Natural killer cell (primary cell): ENCODE measurements around the gene PPP4R1. TPM values are rescaled to one million over a fixed set of nuclear protein-coding genes. Genes with fewer than 3 reads are reported as not detected.

Source experiments
- ATAC-seq, 3 donors: fragments of 150-1000 bp in 2 of 3; fragments of 200-7000 bp in 1 of 3; cut with Tn5 transposase; 1 replicate in 1 of 3; 2 replicates in 2 of 3; pipeline ENCODE4 v1.10.0; 2021; ENCODE audit warnings: mild to moderate bottlenecking in 2 of 3, moderate library complexity in 2 of 3
- DNase-seq, 2 donors: peaks; one replicate each; pipeline versions ENCODE4 v3.0.0 to v3.0.0-alpha.2; 2013 to 2021; ENCODE audit warnings: mixed read lengths in 1 of 2
- H3K27ac ChIP-seq: one replicate; pipeline ENCODE4 v1.5.1; 2013; ENCODE audit warnings: mild to moderate bottlenecking, low read length
- H3K27me3 ChIP-seq: one replicate; pipeline ENCODE4 v1.6.1; 2013; ENCODE audit warnings: low read length; ENCODE audit not compliant: control insufficient read depth, insufficient read depth
- H3K36me3 ChIP-seq: one replicate; pipeline ENCODE4 v1.6.1; 2013; ENCODE audit warnings: low read length; ENCODE audit not compliant: control insufficient read depth, insufficient read depth
- H3K4me1 ChIP-seq: one replicate; pipeline ENCODE4 v1.6.1; 2013; ENCODE audit warnings: low read length; ENCODE audit not compliant: control insufficient read depth, insufficient read depth
- H3K4me3 ChIP-seq: one replicate; pipeline ENCODE4 v1.5.1; 2013; ENCODE audit warnings: low read length
- H3K9me3 ChIP-seq: one replicate; pipeline ENCODE4 v1.6.1; 2013; ENCODE audit warnings: low read length; ENCODE audit not compliant: control insufficient read depth, insufficient read depth
- H3K27ac Mint-ChIP-seq, 2 donors: one replicate each; pipeline ENCODE4 v1.8.0; 2022; ENCODE audit warnings: mild to moderate bottlenecking in 2 of 2, mixed read lengths in 2 of 2, moderate library complexity in 1 of 2
- H3K27me3 Mint-ChIP-seq, 2 donors: one replicate each; pipeline ENCODE4 v1.8.0; 2022; ENCODE audit warnings: low read depth in 2 of 2, mixed read lengths in 2 of 2
- H3K36me3 Mint-ChIP-seq: one replicate; pipeline ENCODE4 v1.8.0; 2022; ENCODE audit warnings: mixed read lengths
- H3K4me1 Mint-ChIP-seq, 2 donors: one replicate each; pipeline ENCODE4 v1.8.0; 2022; ENCODE audit warnings: mixed read lengths in 2 of 2
- H3K4me3 Mint-ChIP-seq: one replicate; pipeline ENCODE4 v1.8.0; 2022; ENCODE audit warnings: mild to moderate bottlenecking, moderate library complexity, mixed read lengths
- H3K9me3 Mint-ChIP-seq, 2 donors: one replicate each; pipeline ENCODE4 v1.8.0; 2022; ENCODE audit warnings: mixed read lengths in 2 of 2
- WGBS: methylation state at CpG from one replicate; pipeline ENCODE4 v1.1.7; 2013; ENCODE audit warnings: missing lambda C conversion rate; ENCODE audit not compliant: insufficient coverage; 5-methylcytosine and 5-hydroxymethylcytosine counted together
- intact Hi-C: fragments of 100-400 bp; cut with micrococcal nuclease; formaldehyde crosslinking; loops from one replicate; pipeline ENCODE4 v1.14.2; 2022
- total RNA-seq, 4 donors: library from RNA; stranded (reverse); fragments of 120-200 nt in 1 of 4; gene quantifications; one replicate each; pipeline versions ENCODE4 v1.2.3 to v1.2.4, GENCODE V29; 2013 to 2022
- TF ChIP-seq, protein P1 (sequence below): fragments of 200-600 bp; IDR thresholded peaks from one replicate; pipeline ENCODE4 v1.8.0; 2022; ENCODE audit warnings: antibody characterized with exemption

Gene PPP4R1
- total RNA-seq, 3 donors from 2014 or later (not counting 1 experiment from before 2014, with no cell fraction given): 60.5 to 108 (median 72.6) TPM

DNA sequence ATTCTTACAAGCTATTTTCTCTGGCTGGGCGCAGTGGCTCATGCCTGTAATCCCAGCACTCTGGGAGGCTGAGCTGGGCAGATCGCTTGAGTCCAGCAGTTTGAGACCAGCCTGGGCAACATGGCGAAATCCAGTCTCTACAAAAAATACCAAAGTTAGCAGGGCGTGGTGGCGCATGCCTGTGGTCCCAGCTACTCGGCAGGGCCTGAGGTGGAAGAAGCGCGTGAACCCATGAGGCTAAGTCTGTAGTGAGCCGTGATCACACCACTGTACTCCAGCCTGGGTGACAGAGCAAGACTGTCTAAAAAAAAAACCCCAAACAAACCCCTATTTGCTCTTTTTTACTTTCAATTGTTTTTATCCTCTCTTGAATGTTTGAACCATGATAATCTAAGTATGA is 37.0 kb downstream of the PPP4R1 start:
- peak in 1 of 3 donors; percentile 54 for ATAC-seq
- Mint-ChIP-seq H3K9me3 (no peaks in the 10 kb centered on the region), H3K27me3 (no peaks in the 10 kb centered on the region), H3K36me3 (peaks cover 15% of the 10 kb centered on the region), H3K27ac (no peak overlapping the region), H3K4me1 (peaks cover 0 to 13% of the 10 kb centered on the region in 2 donors), H3K4me3 (no peak overlapping the region)
- intact Hi-C loops: no loop called here
- Histone ChIP-seq H3K4me1 (no peaks in the 10 kb centered on the region), H3K9me3 (no peaks in the 10 kb centered on the region), H3K27ac (no peak overlapping the region), H3K4me3 (no peak overlapping the region), H3K27me3 (no peaks in the 10 kb centered on the region), H3K36me3 (peaks cover 57% of the 10 kb centered on the region)
- no peak for DNase-seq
- TF ChIP-seq, protein P1, sequence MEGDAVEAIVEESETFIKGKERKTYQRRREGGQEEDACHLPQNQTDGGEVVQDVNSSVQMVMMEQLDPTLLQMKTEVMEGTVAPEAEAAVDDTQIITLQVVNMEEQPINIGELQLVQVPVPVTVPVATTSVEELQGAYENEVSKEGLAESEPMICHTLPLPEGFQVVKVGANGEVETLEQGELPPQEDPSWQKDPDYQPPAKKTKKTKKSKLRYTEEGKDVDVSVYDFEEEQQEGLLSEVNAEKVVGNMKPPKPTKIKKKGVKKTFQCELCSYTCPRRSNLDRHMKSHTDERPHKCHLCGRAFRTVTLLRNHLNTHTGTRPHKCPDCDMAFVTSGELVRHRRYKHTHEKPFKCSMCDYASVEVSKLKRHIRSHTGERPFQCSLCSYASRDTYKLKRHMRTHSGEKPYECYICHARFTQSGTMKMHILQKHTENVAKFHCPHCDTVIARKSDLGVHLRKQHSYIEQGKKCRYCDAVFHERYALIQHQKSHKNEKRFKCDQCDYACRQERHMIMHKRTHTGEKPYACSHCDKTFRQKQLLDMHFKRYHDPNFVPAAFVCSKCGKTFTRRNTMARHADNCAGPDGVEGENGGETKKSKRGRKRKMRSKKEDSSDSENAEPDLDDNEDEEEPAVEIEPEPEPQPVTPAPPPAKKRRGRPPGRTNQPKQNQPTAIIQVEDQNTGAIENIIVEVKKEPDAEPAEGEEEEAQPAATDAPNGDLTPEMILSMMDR: no peak
- WGBS: 82% methylated on average over 9 of the region's 9 CpGs

DNA sequence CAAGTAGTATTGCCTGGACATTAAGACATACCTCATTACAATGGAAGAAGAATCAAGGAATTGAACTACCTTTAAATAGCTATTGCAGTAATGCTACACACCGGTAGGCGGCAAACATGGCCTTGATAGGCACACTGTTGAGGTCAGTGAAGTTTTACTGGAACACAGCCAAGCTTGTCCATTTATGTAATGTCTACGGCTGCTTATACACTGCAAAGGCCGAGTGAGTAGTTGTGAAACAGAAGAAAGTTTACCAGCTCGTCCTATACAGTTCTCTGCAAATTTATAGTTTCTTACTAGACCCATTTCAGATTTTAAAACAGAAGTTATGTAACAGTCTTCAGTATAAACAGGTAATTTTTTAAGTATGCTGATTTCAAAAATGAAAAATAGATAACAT is 38.8 kb downstream of the PPP4R1 start:
- H3K27me3 ChIP-seq: no peaks in the 10 kb centered on the region
- H3K9me3 ChIP-seq: no peaks in the 10 kb centered on the region
- Mint-ChIP-seq H3K36me3 (peaks cover 11% of the 10 kb centered on the region), H3K27me3 (no peaks in the 10 kb centered on the region), H3K4me3 (no peak overlapping the region), H3K27ac (peak overlapping the region; percentile 15 to 49), H3K9me3 (no peaks in the 10 kb centered on the region), H3K4me1 (peaks cover 0 to 13% of the 10 kb centered on the region in 2 donors)
- no peak overlapping the region for H3K27ac ChIP-seq
- ATAC-seq (peak; percentile 71 to 80 (median 75)), DNase-seq (peak in 1 of 2 donors; percentile 41)
- TF ChIP-seq, protein P1: peak; percentile 61
- no peak overlapping the region for H3K4me3 ChIP-seq
- 63% methylated on average over 4 of the region's 5 CpGs for WGBS
- peaks cover 43% of the 10 kb centered on the region for H3K36me3 ChIP-seq
- intact Hi-C loops: loop anchor here (1.0 kb wide), 1 partner anchor 196 kb away; no protein-coding TSS in a partner anchor
- H3K4me1 ChIP-seq: no peaks in the 10 kb centered on the region

DNA sequence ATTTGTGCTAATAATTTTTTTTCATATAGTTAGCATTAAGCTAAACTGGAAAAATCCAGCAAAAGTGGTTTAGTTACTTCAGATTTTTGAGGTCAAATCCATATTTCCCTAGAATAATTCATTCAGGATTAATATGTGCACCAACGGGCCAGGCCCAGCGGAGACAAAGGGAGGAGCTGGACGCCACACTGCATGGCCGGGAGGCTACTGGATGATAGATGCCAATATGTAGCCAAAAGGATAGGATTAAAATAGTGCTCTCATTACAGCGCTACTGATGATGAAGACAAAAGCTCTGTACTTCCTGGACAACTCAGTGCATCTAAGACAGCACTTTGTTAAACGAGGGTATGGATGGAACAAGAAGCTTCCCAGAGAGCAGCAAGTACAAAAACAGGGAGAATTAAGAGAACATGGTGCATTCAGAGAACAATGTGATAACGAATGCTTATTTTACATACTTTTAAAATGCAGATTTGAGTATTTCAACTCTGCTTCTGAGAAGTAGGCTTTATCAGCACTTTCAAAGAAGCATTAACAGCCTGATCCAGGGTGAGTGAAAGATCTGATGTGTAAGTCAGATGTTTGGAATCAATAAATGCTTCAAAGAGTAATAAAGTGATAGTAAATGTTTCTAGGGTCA is 39.8 kb downstream of the PPP4R1 start:
- no peak overlapping the region for H3K4me3 Mint-ChIP-seq
- no peaks in the 10 kb centered on the region for H3K4me1 ChIP-seq
- H3K9me3 ChIP-seq: no peaks in the 10 kb centered on the region
- H3K27ac Mint-ChIP-seq: no peak overlapping the region
- TF ChIP-seq, protein P1: no peak
- H3K4me3 ChIP-seq: no peak overlapping the region
- no peak overlapping the region for H3K27ac ChIP-seq
- peaks cover 11% of the 10 kb centered on the region for H3K36me3 Mint-ChIP-seq
- ATAC-seq (no peak), DNase-seq (no peak)
- no peaks in the 10 kb centered on the region for H3K9me3 Mint-ChIP-seq
- WGBS: 99% methylated on average over 7 of the region's 7 CpGs
- H3K36me3 ChIP-seq: peaks cover 45% of the 10 kb centered on the region
- H3K27me3 ChIP-seq: no peaks in the 10 kb centered on the region
- peaks cover 0 to 13% of the 10 kb centered on the region in 2 donors for H3K4me1 Mint-ChIP-seq
- no peaks in the 10 kb centered on the region for H3K27me3 Mint-ChIP-seq
- intact Hi-C loops: loop anchor here (1.0 kb wide), 1 partner anchor 197 kb away; no protein-coding TSS in a partner anchor

DNA sequence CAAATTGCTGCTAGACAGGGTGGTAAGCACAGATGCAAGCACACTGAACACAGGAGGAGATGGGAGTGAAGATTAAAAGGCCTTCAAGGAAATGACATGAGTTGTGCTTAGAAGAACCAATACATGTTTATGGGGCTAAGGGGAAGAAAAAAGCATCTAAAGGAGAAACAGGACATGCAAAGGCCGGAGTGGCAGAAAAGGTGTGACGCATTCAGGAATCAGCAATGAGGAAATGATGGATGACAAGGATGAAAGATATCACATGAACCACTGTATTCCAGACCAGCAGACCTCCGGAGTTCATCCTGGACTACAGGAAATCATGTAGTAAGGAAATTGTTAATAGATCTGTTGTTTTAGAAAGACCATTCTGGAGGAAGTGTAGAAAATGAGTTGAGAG is 42.8 kb downstream of the PPP4R1 start:
- Mint-ChIP-seq H3K9me3 (no peaks in the 10 kb centered on the region), H3K36me3 (peaks cover 18% of the 10 kb centered on the region), H3K4me1 (peaks cover 0 to 6% of the 10 kb centered on the region in 2 donors), H3K27ac (no peak overlapping the region), H3K27me3 (no peaks in the 10 kb centered on the region), H3K4me3 (no peak overlapping the region)
- Histone ChIP-seq H3K36me3 (peaks cover 41% of the 10 kb centered on the region), H3K27ac (no peak overlapping the region), H3K27me3 (no peaks in the 10 kb centered on the region), H3K9me3 (no peaks in the 10 kb centered on the region), H3K4me1 (no peaks in the 10 kb centered on the region), H3K4me3 (no peak overlapping the region)
- ATAC-seq (no peak), DNase-seq (no peak)
- 97% methylated on average over 3 of the region's 3 CpGs for WGBS
- intact Hi-C loops: no loop called here
- TF ChIP-seq, protein P1: no peak
